ENCODE data around the gene GGA1.
"Not testable (repeated sequence)": the region's sequence is repeated elsewhere in the genome, so short reads cannot be mapped to it uniquely, and the experiment has no call there.

Gene GGA1

GRCh38 chr22:37571258-37571991, 37.2 kb upstream of the GGA1 start:
- no peak for DNase-seq

- no peak for DNase-seq
Measured at GRCh38 chr22:37571992-37572373, 36.7 kb upstream of the GGA1 start.

GRCh38 chr22:37575490-37576003, 33.1 kb upstream of the GGA1 start:
- no peak for DNase-seq

GRCh38 chr22:37578002-37578401, 30.6 kb upstream of the GGA1 start:
- DNase-seq = no peak

- DNase-seq = peak; percentile 75
Measured at GRCh38 chr22:37581504-37581903, 27.1 kb upstream of the GGA1 start.

- DNase-seq = no peak
Measured at GRCh38 chr22:37582526-37582925, 26.1 kb upstream of the GGA1 start.

- DNase-seq = no peak
Measured at GRCh38 chr22:37588546-37589215, 20.0 kb upstream of the GGA1 start.

- DNase-seq = no peak
Measured at GRCh38 chr22:37589636-37590035, 19.0 kb upstream of the GGA1 start.

GRCh38 chr22:37591081-37591480, 17.6 kb upstream of the GGA1 start:
- DNase-seq = not testable (repeated sequence)

- DNase-seq = no peak
Measured at GRCh38 chr22:37591823-37592404, 16.7 kb upstream of the GGA1 start.

GRCh38 chr22:37594237-37594636, 14.4 kb upstream of the GGA1 start:
- no peak for DNase-seq

- no peak for DNase-seq
Measured at GRCh38 chr22:37599153-37599552, 9.5 kb upstream of the GGA1 start.

- no peak for DNase-seq
Measured at GRCh38 chr22:37601203-37601539, 7.5 kb upstream of the GGA1 start.

GRCh38 chr22:37601540-37602442, 6.8 kb upstream of the GGA1 start:
- no peak for DNase-seq

GRCh38 chr22:37602546-37603277, 5.9 kb upstream of the GGA1 start:
- not testable (repeated sequence) for DNase-seq

- no peak for DNase-seq
Measured at GRCh38 chr22:37604074-37604473, 4.6 kb upstream of the GGA1 start.

GRCh38 chr22:37604875-37605274, 3.8 kb upstream of the GGA1 start:
- no peak for DNase-seq

GRCh38 chr22:37607010-37607934, 1.4 kb upstream of the GGA1 start:
- peak; percentile 88 for DNase-seq

- no peak for DNase-seq
Measured at GRCh38 chr22:37607935-37608476, 628 bp upstream of the GGA1 start.

- DNase-seq = no peak
Measured at GRCh38 chr22:37609240-37610152, 862 bp downstream of the GGA1 start.

Data from right forelimb (tissue), 1 donor.